ENCODE results near the gene KLK4. TPM values are rescaled to one million over a fixed set of nuclear protein-coding genes. Genes with fewer than 3 reads are reported as not detected.

The KLK4 gene
- total and polyA plus RNA-seq, 4 donors, result 0.03 to 0.26 TPM; not detected in 2

DNA sequence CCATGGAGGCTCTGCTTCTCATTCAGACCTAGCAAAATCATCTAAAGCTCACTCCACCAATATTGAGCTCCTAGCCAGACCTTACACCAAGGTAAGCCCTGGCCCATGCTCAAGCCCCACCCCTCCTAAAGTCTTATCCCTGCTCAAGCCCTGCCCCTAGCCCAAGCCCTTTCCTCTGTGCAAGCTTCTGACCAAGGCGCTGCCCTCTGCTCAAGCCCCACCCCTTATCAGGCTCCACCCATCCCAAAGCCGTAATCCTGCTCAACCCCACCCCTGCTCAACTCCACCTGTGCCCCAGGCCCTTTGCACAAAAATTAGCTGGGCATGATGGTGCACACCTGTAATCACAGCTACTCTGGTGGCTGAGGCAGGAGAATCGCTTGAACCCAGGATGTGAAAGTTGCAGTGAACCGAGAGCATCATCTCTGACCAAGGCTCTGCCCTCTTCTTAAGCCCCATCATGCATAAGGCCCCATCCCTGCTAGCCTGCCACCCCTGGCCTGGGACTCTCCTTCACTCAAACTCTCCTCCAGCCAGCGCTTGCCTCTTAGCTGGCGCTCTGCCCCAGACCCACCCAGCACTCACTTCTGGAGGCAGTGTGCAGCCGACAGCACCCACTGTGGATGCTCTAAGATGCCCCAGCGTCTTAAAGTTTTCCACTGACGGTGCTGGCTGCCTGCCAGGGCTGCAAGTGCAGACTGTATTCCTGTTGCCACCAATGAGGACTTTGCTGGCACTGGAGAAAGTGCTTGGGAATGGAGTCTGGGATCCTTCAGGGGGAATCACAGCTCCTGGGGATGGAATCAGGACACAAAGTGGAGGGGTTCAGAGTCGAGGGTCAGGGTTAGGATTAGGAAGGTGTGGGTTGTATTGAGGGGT is 16.5 kb downstream of the KLK4 start:
- H3K27me3 ChIP-seq (ENCODE audit: control insufficient read depth in 3 of 3, insufficient read depth in 3 of 3, low read length in 2 of 3), result peaks cover 0 to 4% (median 2%) of the 10 kb centered on the region in 3 donors
- WGBS, 2 donors, result 59 to 75% methylated on average over 10 of the region's 10 CpGs
- peaks cover 0 to 2% (median 0%) of the 10 kb centered on the region in 4 donors for H3K9me3 ChIP-seq (ENCODE audit: control insufficient read depth in 4 of 4, insufficient read depth in 3 of 4, low read length in 3 of 4)
- no peaks in the 10 kb centered on the region for H3K36me3 ChIP-seq (ENCODE audit: control insufficient read depth in 4 of 4, insufficient read depth in 4 of 4, low read length in 4 of 4)
- H3K9ac ChIP-seq (ENCODE audit: insufficient read depth in 1 of 2, low read length in 2 of 2), result no peak overlapping the region
- DNase-seq (no peak), ATAC-seq (ENCODE audit: insufficient read depth, low FRiP score) (no peak)
- TF ChIP-seq, protein P1, sequence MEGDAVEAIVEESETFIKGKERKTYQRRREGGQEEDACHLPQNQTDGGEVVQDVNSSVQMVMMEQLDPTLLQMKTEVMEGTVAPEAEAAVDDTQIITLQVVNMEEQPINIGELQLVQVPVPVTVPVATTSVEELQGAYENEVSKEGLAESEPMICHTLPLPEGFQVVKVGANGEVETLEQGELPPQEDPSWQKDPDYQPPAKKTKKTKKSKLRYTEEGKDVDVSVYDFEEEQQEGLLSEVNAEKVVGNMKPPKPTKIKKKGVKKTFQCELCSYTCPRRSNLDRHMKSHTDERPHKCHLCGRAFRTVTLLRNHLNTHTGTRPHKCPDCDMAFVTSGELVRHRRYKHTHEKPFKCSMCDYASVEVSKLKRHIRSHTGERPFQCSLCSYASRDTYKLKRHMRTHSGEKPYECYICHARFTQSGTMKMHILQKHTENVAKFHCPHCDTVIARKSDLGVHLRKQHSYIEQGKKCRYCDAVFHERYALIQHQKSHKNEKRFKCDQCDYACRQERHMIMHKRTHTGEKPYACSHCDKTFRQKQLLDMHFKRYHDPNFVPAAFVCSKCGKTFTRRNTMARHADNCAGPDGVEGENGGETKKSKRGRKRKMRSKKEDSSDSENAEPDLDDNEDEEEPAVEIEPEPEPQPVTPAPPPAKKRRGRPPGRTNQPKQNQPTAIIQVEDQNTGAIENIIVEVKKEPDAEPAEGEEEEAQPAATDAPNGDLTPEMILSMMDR (IDR thresholded peaks at IDR 0.05; ENCODE audit: control extremely low read depth, extremely low read depth), result no peak
- no peak overlapping the region for H3K4me3 ChIP-seq
- H3K4me1 ChIP-seq (ENCODE audit: control insufficient read depth in 5 of 5, insufficient read depth in 5 of 5, low read length in 5 of 5), result no peaks in the 10 kb centered on the region
- H3K27ac ChIP-seq (ENCODE audit: low read depth in 1 of 2, low read length in 1 of 2), result no peak overlapping the region

DNA sequence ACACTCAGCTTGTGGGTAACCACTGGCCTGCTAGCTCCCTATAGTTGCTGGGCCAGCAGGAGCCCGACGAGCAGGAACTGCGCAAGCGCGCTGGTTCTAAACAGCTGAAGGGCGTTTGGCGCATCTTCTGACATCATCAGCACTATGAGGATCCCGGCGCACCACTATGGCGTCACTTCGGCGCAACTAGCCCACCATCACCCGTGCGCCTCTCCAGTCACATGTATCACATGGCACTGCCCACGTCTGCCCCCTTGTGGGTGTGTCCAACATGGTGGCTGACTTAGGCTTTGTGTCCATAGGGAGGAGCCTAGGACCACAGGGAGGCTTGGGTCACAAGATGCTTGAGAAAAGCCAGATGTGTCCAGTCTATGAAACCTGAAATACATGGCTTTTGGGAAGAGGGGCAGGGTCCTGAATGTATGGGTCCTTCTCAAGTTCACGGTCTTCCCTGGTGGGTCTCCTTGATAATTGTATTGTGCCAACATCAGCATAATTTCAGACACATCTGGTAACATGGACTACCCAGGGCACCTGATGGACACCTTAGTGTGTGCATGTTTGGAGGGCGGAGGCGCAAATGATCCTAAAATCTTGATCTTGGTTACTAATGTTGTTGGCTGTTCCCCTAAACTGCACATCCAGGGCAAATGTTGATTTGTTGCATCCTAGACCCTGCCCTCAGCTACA is 18.0 kb downstream of the KLK4 start:
- Histone ChIP-seq H3K4me3 (no peak overlapping the region), H3K9ac (ENCODE audit: insufficient read depth in 1 of 2, low read length in 2 of 2) (no peak overlapping the region), H3K27ac (ENCODE audit: low read depth in 1 of 2, low read length in 1 of 2) (no peak overlapping the region), H3K36me3 (ENCODE audit: control insufficient read depth in 4 of 4, insufficient read depth in 4 of 4, low read length in 4 of 4) (no peaks in the 10 kb centered on the region), H3K27me3 (ENCODE audit: control insufficient read depth in 3 of 3, insufficient read depth in 3 of 3, low read length in 2 of 3) (peaks cover 0 to 4% (median 0%) of the 10 kb centered on the region in 3 donors), H3K9me3 (ENCODE audit: control insufficient read depth in 4 of 4, insufficient read depth in 3 of 4, low read length in 3 of 4) (peaks cover 0 to 3% (median 0%) of the 10 kb centered on the region in 4 donors), H3K4me1 (ENCODE audit: control insufficient read depth in 5 of 5, insufficient read depth in 5 of 5, low read length in 5 of 5) (no peaks in the 10 kb centered on the region)
- no peak for ATAC-seq (ENCODE audit: insufficient read depth, low FRiP score)
- WGBS, 2 donors, result 87 to 91% methylated on average over 18 of the region's 18 CpGs
- TF ChIP-seq, protein P1 (IDR thresholded peaks at IDR 0.05; ENCODE audit: control extremely low read depth, extremely low read depth), result no peak
- DNase-seq, result no peak

- TF ChIP-seq, protein P1 (IDR thresholded peaks at IDR 0.05; ENCODE audit: control extremely low read depth, extremely low read depth), result no peak
- ATAC-seq (ENCODE audit: insufficient read depth, low FRiP score) (no peak), DNase-seq (no peak)
- H3K9me3 ChIP-seq (ENCODE audit: control insufficient read depth in 4 of 4, insufficient read depth in 3 of 4, low read length in 3 of 4), result peaks cover 0 to 6% (median 0%) of the 10 kb centered on the region in 4 donors
- H3K9ac ChIP-seq (ENCODE audit: insufficient read depth in 1 of 2, low read length in 2 of 2), result no peak overlapping the region
- H3K27me3 ChIP-seq (ENCODE audit: control insufficient read depth in 3 of 3, insufficient read depth in 3 of 3, low read length in 2 of 3), result peaks cover 0 to 4% (median 0%) of the 10 kb centered on the region in 3 donors
- H3K36me3 ChIP-seq (ENCODE audit: control insufficient read depth in 4 of 4, insufficient read depth in 4 of 4, low read length in 4 of 4), result no peaks in the 10 kb centered on the region
- no peak overlapping the region for H3K27ac ChIP-seq (ENCODE audit: low read depth in 1 of 2, low read length in 1 of 2)
- WGBS, 2 donors, result 71 to 84% methylated on average over 5 of the region's 5 CpGs
- H3K4me3 ChIP-seq, result no peak overlapping the region
- H3K4me1 ChIP-seq (ENCODE audit: control insufficient read depth in 5 of 5, insufficient read depth in 5 of 5, low read length in 5 of 5), result no peaks in the 10 kb centered on the region
Measured at GRCh38 chr19:50891253-50891625, 20.0 kb downstream of the KLK4 start.

Measured in lung (tissue), 12 donors.